Dendritic cell treated with granulocyte-macrophage colony-stimulating factor and Interleukin-4, amounts not matched to agents 40 ng/mL and 50 ng/mL, for 4 days (primary cell): ENCODE results near the gene MAP4K1.
A peak's percentile ranks its signal among the peaks of the same experiment; 100 is the strongest.

Experiments
- H3K27ac Mint-ChIP-seq: one replicate; pipeline ENCODE4 v1.8.0; 2022; ENCODE audit warnings: mild to moderate bottlenecking, mixed read lengths
- H3K27me3 Mint-ChIP-seq: one replicate; pipeline ENCODE4 v1.8.0; 2022; ENCODE audit warnings: mild to moderate bottlenecking, mixed read lengths
- H3K36me3 Mint-ChIP-seq: one replicate; pipeline ENCODE4 v1.8.0; 2022; ENCODE audit warnings: low read depth, mixed read lengths
- H3K4me1 Mint-ChIP-seq: one replicate; pipeline ENCODE4 v1.8.0; 2022; ENCODE audit warnings: low read depth, mixed read lengths
- H3K4me3 Mint-ChIP-seq: one replicate; pipeline ENCODE4 v1.8.0; 2022; ENCODE audit warnings: mild to moderate bottlenecking, moderate library complexity, mixed read lengths
- H3K9me3 Mint-ChIP-seq: one replicate; pipeline ENCODE4 v1.8.0; 2022; ENCODE audit warnings: mixed read lengths
- intact Hi-C: fragments of 100-400 bp; cut with micrococcal nuclease; formaldehyde crosslinking; loops from one replicate; pipeline ENCODE4 v1.15.0; 2022

Gene MAP4K1

DNA sequence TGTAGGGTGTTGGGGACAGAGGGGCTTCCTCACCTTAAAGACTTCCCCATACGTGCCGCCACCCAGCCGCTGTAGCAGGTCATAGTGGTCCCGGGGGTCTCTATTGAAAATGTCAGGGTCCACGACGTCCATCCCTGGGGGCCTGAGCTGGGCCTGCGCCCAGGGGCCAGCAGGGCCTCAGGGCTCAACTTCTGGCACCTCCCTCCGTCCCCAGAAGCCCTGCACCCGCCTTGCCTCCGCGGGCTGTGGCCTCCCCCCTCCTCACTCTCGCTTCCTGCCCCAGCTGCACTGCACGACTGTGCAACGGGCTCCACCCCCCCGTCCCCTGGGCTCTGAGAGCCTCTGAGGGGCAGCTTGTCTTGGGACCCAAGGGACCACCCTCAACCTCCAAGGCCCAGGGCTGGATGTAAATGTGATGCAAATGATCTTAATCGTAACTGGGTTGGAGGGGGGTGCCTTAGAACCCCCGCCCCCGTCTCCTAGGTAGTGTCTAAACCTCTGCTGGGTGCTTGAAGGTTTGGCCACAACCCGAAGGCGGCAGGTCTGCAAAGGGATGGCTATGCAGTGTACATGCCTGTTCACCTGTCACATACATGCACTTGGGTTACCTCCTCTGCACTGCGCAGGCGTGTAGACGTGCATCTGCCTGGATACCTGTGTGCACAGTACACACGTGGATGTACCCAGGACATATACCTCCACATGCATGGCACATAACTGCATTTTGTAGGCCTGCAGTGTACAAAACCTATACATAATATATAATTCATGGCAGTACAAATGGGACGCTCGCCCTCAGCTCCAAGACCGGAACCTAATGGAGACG, at the start of gene MAP4K1:
TSS of gene MAP4K1 (minus strand) at position 190 of the 826 bp plus-strand sequence. CDS start at position 132, 58 bp downstream.
- H3K9me3 Mint-ChIP-seq = no peaks in the 10 kb centered on the region
- peaks cover 72% of the 10 kb centered on the region for H3K36me3 Mint-ChIP-seq
- H3K27me3 Mint-ChIP-seq = no peaks in the 10 kb centered on the region
- peak within 1 kb of the TSS; percentile 100 for H3K4me3 Mint-ChIP-seq
- peak within 1 kb of the TSS; percentile 99 for H3K27ac Mint-ChIP-seq
- H3K4me1 Mint-ChIP-seq = peaks cover 52% of the 10 kb centered on the region
- intact Hi-C loops = loop anchor here (10.0 kb wide), 1 partner anchor 53 kb away; no protein-coding TSS in a partner anchor

DNA sequence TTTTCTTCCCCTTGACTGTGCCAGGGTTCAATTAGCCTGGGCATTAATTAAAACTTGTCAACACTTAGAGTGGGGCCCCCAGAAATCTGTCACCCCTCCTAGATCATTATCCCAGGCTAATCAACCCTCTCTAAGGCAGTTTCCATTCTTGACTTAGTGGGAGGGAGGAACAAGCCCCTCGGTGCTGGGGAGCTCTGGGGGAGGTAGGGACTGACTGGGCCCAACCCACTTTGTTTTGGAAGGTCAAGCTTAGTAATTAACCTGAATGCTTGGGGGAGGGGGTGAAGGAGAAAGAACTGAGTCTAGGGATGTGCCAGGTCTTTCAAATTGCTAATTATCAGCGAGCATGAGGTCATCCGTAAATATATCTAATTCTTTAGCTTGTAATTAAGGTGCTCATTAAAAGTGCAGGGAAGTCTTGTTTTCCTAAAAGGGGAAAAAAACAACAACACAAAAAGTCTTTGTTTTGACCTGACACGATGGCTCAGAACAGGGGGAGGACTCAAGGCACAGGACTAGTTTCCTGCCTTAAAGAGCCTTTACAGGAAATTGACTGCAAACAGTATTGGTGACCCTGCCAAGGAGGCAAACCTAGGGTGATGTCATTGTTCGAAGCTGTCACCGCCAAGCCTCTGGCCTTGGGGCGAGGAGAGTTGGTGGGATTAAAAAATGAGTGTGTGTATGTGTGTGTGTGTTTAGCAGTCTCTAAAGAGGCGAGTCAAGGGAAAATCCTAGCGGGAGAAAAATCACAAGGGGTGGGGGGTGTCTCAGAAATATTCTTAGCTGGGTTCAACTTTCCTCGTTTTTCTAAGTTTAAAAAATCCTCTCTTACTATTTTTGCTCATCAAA, 49.1 kb upstream of the MAP4K1 start:
- H3K27me3 Mint-ChIP-seq = no peaks in the 10 kb centered on the region
- peak overlapping the region; percentile 84 for H3K27ac Mint-ChIP-seq
- no peaks in the 10 kb centered on the region for H3K9me3 Mint-ChIP-seq
- intact Hi-C loops = no loop called here
- H3K4me1 Mint-ChIP-seq = peaks cover 99% of the 10 kb centered on the region
- peak overlapping the region; percentile 30 for H3K4me3 Mint-ChIP-seq
- peaks cover 32% of the 10 kb centered on the region for H3K36me3 Mint-ChIP-seq

DNA sequence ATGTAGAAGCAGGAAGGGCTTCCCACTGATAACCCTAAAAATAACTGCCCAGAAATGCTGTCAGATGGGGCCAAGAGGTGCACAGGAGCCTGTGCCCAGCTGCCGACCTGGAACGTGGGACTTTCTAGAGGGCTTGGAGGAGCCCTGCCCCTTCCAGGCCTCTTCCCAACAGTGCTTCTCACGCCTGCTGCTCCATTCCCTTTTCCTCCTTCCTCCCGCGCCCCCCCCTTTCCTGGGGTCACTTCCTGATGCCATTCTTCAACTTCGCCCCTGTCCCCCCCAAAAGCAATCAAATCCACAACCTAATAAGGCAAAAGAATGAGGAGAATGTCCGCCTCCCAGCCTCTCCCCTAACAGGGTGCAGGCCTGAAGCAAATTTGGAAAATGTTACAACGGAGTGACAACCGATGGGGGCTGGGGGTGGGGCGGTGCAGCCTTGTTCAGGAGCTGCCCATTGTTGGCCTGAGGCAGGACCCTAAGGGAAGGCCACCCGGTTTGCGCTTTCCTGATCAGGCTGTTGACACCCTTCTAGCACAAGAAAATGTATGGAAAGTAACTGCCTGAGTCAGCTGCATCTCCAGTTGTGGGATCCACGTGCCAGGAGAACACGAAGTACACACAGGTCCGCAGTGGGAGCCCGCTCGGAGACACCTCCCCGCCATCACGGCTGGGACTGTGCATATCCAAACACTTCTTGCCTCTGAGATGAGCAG, 48.4 kb upstream of the MAP4K1 start:
- Mint-ChIP-seq H3K4me3 (no peak overlapping the region), H3K9me3 (no peaks in the 10 kb centered on the region), H3K27ac (peak overlapping the region; percentile 84), H3K27me3 (no peaks in the 10 kb centered on the region), H3K4me1 (peaks cover 97% of the 10 kb centered on the region), H3K36me3 (peaks cover 39% of the 10 kb centered on the region)
- intact Hi-C loops = no loop called here

DNA sequence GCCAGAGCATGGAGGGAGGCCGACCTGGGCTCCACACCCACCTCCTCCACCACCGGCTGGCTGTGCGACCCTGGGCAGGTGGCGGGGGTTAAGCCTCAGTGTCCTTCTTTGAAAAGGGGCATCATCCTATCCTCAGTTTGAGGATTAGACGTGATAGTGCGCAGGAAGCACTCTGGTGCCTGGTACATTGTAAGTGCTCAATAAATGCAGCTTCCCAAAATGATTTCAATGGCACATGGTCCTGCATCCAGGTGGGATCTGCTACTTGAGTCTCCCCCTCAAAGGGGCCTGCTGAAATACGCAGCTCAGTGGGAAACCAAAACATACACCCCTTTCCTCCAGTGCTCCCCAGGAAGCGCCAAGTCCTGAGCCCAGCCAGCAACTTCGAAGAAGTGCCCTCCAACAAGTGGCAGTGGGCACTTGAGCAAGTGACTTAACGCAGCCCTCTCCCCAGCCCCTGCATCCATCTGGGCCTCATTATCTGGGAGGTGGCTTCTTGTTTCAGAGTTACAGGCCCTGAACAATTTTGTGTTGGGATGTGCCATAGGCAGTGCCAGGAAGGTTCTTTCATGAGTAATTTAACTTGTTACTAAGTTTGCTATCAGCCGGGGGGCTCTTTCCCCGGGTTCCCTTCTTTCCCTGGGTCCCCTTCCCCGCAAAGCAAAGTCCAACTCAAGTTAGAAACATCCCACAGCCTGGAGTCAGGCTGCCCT, 47.6 kb upstream of the MAP4K1 start:
- Mint-ChIP-seq H3K27me3 (no peaks in the 10 kb centered on the region), H3K9me3 (no peaks in the 10 kb centered on the region), H3K27ac (peak overlapping the region; percentile 84), H3K4me1 (peaks cover 97% of the 10 kb centered on the region), H3K4me3 (no peak overlapping the region), H3K36me3 (peaks cover 47% of the 10 kb centered on the region)
- intact Hi-C loops = no loop called here

DNA sequence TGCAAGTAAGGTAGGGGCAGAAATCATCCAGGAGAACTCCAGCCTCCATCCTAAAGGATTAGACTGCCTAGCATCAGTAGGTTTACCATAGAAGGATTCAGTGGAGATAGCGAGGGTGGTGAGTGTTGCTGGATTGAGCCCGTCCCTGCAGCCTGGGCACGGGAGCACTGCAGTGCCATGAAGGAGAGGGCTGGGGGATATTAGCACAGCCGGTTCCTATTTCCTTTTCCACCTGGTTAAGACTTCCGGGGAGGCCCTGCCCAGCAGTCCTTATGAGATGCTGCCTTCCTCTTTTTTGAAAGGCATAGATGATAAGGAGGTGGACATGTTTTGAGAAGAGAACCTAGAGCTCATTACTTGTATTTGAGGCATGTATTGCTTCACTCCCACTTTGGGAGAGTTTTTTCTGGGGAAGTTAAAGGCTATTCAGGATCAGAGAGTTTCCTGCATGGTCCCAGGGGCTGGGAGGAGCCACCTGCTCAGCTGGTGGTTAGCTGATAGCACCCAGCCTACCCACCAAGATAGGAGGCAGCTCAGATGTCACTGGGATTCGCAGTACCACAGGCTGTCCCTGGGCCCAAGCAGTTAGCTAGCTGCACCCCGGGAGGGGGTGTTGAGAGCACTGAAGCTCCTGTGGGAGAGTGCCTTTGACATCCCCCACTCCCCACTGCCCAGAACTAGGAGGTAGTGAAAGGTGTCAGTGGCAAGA, 46.9 kb upstream of the MAP4K1 start:
- no peak overlapping the region for H3K4me3 Mint-ChIP-seq
- H3K27me3 Mint-ChIP-seq = no peaks in the 10 kb centered on the region
- H3K9me3 Mint-ChIP-seq = no peaks in the 10 kb centered on the region
- H3K36me3 Mint-ChIP-seq = peaks cover 45% of the 10 kb centered on the region
- H3K27ac Mint-ChIP-seq = peak overlapping the region; percentile 45
- H3K4me1 Mint-ChIP-seq = peaks cover 90% of the 10 kb centered on the region
- intact Hi-C loops = no loop called here

DNA sequence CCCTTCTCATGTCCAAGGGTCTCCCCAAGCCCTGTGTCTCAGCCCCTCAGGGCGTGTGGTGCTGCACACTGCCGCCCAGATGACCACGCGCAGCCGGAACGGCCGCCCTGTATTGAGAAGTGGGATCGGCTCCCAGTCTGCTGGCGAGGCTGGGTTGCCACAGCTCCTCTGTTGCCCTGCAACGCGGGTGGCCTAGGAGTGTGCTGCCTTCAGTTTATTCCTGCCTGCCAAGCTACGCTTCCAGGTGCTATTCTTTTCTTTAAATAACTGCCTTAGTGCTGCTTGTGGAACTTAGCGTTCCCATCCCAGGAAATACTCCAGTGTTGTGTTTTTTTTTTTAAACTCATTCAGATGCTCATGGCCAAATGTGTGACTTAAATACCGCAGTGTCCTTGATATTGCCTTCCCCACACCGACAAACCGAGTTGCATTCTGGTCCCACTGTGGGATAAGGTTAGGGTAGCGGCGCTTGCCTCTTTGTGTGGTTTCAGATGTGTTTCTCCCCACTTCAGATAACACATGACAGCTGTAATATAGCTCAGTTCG, 46.3 kb upstream of the MAP4K1 start:
- H3K27ac Mint-ChIP-seq = peak overlapping the region; percentile 45
- no peak overlapping the region for H3K4me3 Mint-ChIP-seq
- intact Hi-C loops = no loop called here
- H3K36me3 Mint-ChIP-seq = peaks cover 41% of the 10 kb centered on the region
- H3K4me1 Mint-ChIP-seq = peaks cover 84% of the 10 kb centered on the region
- H3K9me3 Mint-ChIP-seq = no peaks in the 10 kb centered on the region
- H3K27me3 Mint-ChIP-seq = no peaks in the 10 kb centered on the region

DNA sequence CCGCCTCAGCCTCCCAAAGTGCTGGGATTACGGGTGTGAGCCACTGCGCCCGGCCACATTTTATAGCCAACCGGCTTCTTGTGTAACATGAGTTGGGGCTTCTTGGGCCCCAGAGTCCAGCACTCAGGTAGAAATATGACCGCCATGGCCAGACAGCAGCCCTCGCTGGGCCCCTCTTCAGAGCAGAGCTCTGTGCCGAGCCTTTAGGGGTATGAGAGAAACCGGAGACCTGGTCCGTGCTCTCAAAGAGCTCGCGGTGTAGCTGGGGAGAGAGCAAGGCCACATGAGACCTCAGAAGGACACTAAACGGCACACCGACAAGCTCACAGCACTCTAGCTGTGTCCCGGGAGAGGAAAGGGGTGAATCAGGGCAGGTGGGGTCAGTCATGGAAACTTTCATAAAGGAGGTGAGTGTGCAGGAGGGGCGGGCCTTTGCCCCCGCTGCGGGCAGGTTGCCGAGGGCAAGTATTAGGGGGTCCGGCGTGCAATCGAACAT, 45.5 kb upstream of the MAP4K1 start:
- Mint-ChIP-seq H3K27ac (peak overlapping the region; percentile 59), H3K27me3 (no peaks in the 10 kb centered on the region), H3K9me3 (no peaks in the 10 kb centered on the region), H3K4me3 (no peak overlapping the region), H3K36me3 (peaks cover 37% of the 10 kb centered on the region), H3K4me1 (peaks cover 79% of the 10 kb centered on the region)
- intact Hi-C loops = no loop called here

DNA sequence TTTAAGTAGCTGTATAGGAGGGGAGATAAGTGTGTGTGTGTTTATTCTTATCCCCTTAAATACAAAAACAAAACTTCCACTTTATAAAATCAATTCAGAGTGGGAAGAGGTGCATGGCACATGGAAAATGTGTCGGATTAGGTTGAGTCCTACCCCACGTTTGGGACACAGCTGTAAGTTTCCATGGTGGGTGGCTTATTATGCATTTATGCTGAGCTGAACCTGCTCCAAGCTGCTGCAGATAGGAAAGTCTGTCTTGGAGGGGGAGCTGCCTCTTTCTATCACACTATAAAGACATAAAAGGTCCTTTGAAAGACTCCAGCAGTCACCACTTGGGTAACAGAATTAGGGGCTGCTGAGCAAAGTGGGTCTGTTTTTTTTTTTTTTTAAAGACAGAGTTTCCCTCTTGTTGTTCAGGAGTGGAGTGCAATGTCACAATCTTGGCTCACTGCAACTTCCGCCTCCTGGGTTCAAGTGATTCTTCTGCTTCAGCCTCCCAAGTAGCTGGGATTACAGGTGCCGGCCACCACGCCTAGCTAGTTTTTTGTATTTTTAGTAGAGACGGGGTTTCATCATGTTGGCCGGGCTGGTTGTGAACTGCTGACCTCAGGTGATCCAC, 44.9 kb upstream of the MAP4K1 start:
- no peaks in the 10 kb centered on the region for H3K27me3 Mint-ChIP-seq
- intact Hi-C loops = no loop called here
- no peak overlapping the region for H3K4me3 Mint-ChIP-seq
- H3K36me3 Mint-ChIP-seq = peaks cover 41% of the 10 kb centered on the region
- peaks cover 79% of the 10 kb centered on the region for H3K4me1 Mint-ChIP-seq
- H3K9me3 Mint-ChIP-seq = no peaks in the 10 kb centered on the region
- peak overlapping the region; percentile 59 for H3K27ac Mint-ChIP-seq

DNA sequence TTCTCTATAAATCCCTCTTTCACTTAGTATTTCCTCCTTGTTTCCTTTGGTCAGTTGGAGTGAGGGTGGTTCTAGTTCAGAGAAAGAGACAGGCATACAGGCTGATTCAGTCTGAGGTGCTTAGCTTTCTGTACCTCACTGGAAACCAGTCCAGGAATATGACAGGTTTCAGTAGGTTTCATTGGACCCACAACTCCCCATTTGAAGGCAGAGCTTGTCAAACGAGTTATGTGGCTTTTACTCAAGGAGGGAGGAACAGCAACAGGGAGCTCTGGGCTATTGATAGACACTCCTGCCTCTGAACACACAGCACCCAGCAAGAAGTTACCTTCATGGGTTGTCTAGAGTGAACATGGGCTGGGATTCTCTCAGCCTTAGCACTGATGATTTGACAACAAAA, 44.2 kb upstream of the MAP4K1 start:
- H3K4me1 Mint-ChIP-seq = peaks cover 78% of the 10 kb centered on the region
- intact Hi-C loops = no loop called here
- H3K27ac Mint-ChIP-seq = peak overlapping the region; percentile 59
- no peaks in the 10 kb centered on the region for H3K27me3 Mint-ChIP-seq
- H3K9me3 Mint-ChIP-seq = no peaks in the 10 kb centered on the region
- peaks cover 47% of the 10 kb centered on the region for H3K36me3 Mint-ChIP-seq
- H3K4me3 Mint-ChIP-seq = no peak overlapping the region

DNA sequence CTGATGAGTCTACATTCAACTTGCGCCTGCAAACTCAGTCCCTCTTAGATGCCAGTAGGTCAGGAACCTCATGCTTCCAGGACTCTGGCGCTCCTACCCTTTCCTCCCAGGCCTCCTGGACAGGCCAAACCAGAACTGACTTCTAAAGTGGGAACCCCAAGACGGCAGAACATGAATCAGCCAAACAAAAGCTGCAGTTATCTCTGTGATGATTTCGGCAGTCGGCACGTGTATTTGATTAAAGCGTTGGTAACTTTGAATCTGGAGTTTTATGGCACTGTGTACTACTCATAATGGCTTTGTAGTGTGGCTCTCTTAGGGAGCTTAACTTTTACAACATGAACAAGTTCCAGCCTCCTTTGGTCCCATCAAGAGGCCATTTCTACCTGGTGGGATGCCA, 43.4 kb upstream of the MAP4K1 start:
- no peaks in the 10 kb centered on the region for H3K27me3 Mint-ChIP-seq
- no peak overlapping the region for H3K27ac Mint-ChIP-seq

DNA sequence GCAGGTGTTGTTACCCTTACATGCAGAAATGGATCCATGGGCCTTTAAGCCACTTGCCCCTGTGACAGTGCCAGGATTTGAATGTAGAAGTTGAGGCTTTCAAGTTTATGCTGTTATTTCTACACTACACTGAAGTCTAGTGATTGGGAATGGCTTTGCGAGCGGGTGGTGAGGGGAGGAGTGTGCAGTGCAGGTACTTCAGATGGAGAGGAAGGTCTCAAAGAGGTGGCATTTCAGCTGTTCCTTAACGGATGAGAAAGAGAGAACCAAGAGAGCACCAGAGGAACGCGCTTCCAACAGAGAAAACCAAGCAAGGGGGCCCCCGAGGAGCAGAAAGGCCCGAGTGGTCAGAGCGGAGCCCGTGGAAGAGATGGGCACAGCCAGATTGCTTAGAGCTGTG, 43.0 kb upstream of the MAP4K1 start:
- Mint-ChIP-seq H3K36me3 (peaks cover 60% of the 10 kb centered on the region), H3K4me3 (no peak overlapping the region), H3K27me3 (no peaks in the 10 kb centered on the region), H3K9me3 (no peaks in the 10 kb centered on the region), H3K27ac (no peak overlapping the region), H3K4me1 (peaks cover 77% of the 10 kb centered on the region)
- intact Hi-C loops = no loop called here

More for the DNA sequence above, 43.4 kb upstream of the MAP4K1 start:
- intact Hi-C loops = no loop called here
- no peak overlapping the region for H3K4me3 Mint-ChIP-seq
- no peaks in the 10 kb centered on the region for H3K9me3 Mint-ChIP-seq
- peaks cover 77% of the 10 kb centered on the region for H3K4me1 Mint-ChIP-seq
- peaks cover 56% of the 10 kb centered on the region for H3K36me3 Mint-ChIP-seq
